ENCODE data around the gene CDKN1A. TPM values are rescaled to one million over a fixed set of nuclear protein-coding genes. Genes with fewer than 3 reads are reported as not detected.

Gene CDKN1A
- total and polyA plus RNA-seq, 9 of the 15 experiments (the other 6 are each of a cell fraction or from before 2014, with no cell fraction given), result 0.25 to 8.1 (median 5.1) TPM

DNA sequence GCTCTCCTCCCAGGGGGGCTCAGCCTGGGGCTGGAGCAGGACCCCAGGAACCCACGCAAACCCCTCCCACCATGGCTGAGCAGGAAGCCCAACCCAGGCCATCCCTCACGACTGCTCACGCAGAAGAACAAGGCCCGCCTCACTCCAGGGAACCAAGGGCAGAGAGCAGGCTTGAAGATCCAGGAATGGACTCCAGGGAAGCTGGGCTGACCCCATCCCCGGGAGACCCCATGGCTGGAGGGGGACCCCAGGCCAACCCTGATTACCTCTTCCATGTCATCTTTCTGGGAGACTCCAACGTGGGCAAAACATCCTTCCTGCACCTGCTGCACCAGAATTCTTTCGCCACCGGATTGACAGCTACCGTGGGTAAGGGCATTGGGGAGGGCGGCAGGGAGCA lies 43.9 kb downstream of the CDKN1A start:
- Histone ChIP-seq H3K9ac (ENCODE audit: insufficient read depth in 1 of 2, low read depth in 2 of 2, low read length in 2 of 2) (no peak overlapping the region), H3K27me3 (ENCODE audit: control insufficient read depth in 2 of 2, insufficient read depth in 2 of 2, low read length in 2 of 2) (peaks cover 21 to 71% of the 10 kb centered on the region in 2 experiments), H2AFZ (ENCODE audit: low read depth, low read length) (no peak overlapping the region), H4K20me1 (replicated peaks; ENCODE audit: control insufficient read depth, insufficient read depth, low read length) (0 out of 2 replicates have a peak, but pooled peaks cover 16% of the 10 kb centered on the region), H3K4me2 (ENCODE audit: insufficient read depth, low read length) (no peak overlapping the region), H3K4me1 (replicated peaks in 1 of 2; ENCODE audit: control insufficient read depth in 2 of 2, insufficient read depth in 2 of 2, low read length in 2 of 2) (peaks cover 0 to 9% of the 10 kb centered on the region in 2 experiments; a peak in 1 of 5 replicates), H3K4me3 (no peak overlapping the region), H3K27ac (ENCODE audit: extremely low read depth, low read depth, low read length) (no peak overlapping the region), H3K79me2 (ENCODE audit: control insufficient read depth, insufficient read depth, low read length) (no peaks in the 10 kb centered on the region), H3K9me3 (replicated peaks; ENCODE audit: control insufficient read depth, insufficient read depth, low read depth, low read length) (no peaks in the 10 kb centered on the region), H3K36me3 (ENCODE audit: control insufficient read depth, insufficient read depth, low read length) (no peaks in the 10 kb centered on the region), H3K9me1 (ENCODE audit: control insufficient read depth, insufficient read depth, low read length) (no peaks in the 10 kb centered on the region)
- no TSS peak for BruUV-seq (replicated peaks)
- in situ Hi-C loops (cut with MboI) (loop anchor here (10.0 kb wide), 1 partner anchor 108 kb away; no protein-coding TSS in a partner anchor), intact Hi-C loops (cut with micrococcal nuclease) (no loop called here)
- ChIA-PET CTCF (ENCODE audit: low intra/inter-chr PET ratio) (interaction anchor here (0.6 to 0.9 kb wide), 2 partner anchors 107 to 112 kb away, joined by 5 read pairs; no protein-coding TSS in a partner anchor), POLR2A (interaction anchor here (0.6 to 1.2 kb wide), 5 partner anchors 13 to 1142 kb away, joined by 3 to 4 read pairs (median 3); no protein-coding TSS in a partner anchor)
- 22% methylated on average over 10 of the region's 10 CpGs for WGBS (ENCODE audit: insufficient coverage, low coverage, missing lambda C conversion rate)
- FAIRE-seq (no peak), ATAC-seq (no peak), DNase-seq (ENCODE audit: extremely low read depth in 1 of 4, low spot score in 3 of 4) (no peak)
- TF ChIP-seq FOXA3 (CRISPR knock-in tag; conservative IDR thresholded peaks at IDR 0.05 in 1 of 2, IDR thresholded peaks at IDR 0.05 in 1 of 2) (no peak), CXXC5 (CRISPR knock-in tag; IDR thresholded peaks at IDR 0.05) (no peak), FOSL1 (tag; conservative IDR thresholded peaks at IDR 0.05) (no peak), ATF7 (IDR thresholded peaks at IDR 0.05) (no peak), SREBF2 (CRISPR knock-in tag; IDR thresholded peaks at IDR 0.05) (no peak), CTBP1 (IDR thresholded peaks at IDR 0.05; ENCODE audit: borderline replicate concordance) (no peak), NFATC3 (IDR thresholded peaks at IDR 0.05) (no peak), BDP1 (IDR thresholded peaks at IDR 0.05; ENCODE audit: insufficient read depth, insufficient read length) (no peak), FOXK2 (conservative IDR thresholded peaks at IDR 0.05 in 1 of 2, IDR thresholded peaks at IDR 0.05 in 1 of 2; ENCODE audit: low read depth in 2 of 2) (no peak), NR1H2 (CRISPR knock-in tag; IDR thresholded peaks at IDR 0.05) (no peak), KAT8 (IDR thresholded peaks at IDR 0.05; ENCODE audit: low read depth) (no peak), TAF15 (IDR thresholded peaks at IDR 0.05; ENCODE audit: low read depth, low read length) (no peak), KDM2B (CRISPR knock-in tag; IDR thresholded peaks at IDR 0.05) (no peak), ZNF239 (CRISPR knock-in tag; IDR thresholded peaks at IDR 0.05) (no peak), ZBTB7A (IDR thresholded peaks at IDR 0.05; ENCODE audit: borderline replicate concordance, control insufficient read depth, low read depth, low read length) (no peak), ZNF23 (CRISPR knock-in tag; IDR thresholded peaks at IDR 0.05) (no peak)
- TF ChIP-seq, protein P1, sequence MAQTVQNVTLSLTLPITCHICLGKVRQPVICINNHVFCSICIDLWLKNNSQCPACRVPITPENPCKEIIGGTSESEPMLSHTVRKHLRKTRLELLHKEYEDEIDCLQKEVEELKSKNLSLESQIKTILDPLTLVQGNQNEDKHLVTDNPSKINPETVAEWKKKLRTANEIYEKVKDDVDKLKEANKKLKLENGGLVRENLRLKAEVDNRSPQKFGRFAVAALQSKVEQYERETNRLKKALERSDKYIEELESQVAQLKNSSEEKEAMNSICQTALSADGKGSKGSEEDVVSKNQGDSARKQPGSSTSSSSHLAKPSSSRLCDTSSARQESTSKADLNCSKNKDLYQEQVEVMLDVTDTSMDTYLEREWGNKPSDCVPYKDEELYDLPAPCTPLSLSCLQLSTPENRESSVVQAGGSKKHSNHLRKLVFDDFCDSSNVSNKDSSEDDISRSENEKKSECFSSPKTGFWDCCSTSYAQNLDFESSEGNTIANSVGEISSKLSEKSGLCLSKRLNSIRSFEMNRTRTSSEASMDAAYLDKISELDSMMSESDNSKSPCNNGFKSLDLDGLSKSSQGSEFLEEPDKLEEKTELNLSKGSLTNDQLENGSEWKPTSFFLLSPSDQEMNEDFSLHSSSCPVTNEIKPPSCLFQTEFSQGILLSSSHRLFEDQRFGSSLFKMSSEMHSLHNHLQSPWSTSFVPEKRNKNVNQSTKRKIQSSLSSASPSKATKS (CRISPR knock-in tag; IDR thresholded peaks at IDR 0.05), result no peak
- TF ChIP-seq, protein P2, sequence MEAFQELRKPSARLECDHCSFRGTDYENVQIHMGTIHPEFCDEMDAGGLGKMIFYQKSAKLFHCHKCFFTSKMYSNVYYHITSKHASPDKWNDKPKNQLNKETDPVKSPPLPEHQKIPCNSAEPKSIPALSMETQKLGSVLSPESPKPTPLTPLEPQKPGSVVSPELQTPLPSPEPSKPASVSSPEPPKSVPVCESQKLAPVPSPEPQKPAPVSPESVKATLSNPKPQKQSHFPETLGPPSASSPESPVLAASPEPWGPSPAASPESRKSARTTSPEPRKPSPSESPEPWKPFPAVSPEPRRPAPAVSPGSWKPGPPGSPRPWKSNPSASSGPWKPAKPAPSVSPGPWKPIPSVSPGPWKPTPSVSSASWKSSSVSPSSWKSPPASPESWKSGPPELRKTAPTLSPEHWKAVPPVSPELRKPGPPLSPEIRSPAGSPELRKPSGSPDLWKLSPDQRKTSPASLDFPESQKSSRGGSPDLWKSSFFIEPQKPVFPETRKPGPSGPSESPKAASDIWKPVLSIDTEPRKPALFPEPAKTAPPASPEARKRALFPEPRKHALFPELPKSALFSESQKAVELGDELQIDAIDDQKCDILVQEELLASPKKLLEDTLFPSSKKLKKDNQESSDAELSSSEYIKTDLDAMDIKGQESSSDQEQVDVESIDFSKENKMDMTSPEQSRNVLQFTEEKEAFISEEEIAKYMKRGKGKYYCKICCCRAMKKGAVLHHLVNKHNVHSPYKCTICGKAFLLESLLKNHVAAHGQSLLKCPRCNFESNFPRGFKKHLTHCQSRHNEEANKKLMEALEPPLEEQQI (IDR thresholded peaks at IDR 0.05), result no peak

Measured in K562 (cell line).